ENCODE results near the gene FAM219B.

- TF ChIP-seq POLR2A (IDR thresholded peaks at IDR 0.05; ENCODE audit: low read depth, low read length) (no peak), POLR2AphosphoS5 (IDR thresholded peaks at IDR 0.05; ENCODE audit: low read depth, low read length) (no peak), TAF1 (IDR thresholded peaks at IDR 0.05; ENCODE audit: borderline replicate concordance, low read depth, low read length) (no peak)
Observed at GRCh38 chr15:74901612-74902063, 5.0 kb downstream of the FAM219B start.
